UCSD-AML1 (cell line): Measurements from ENCODE around the gene MTERF1.
A peak's percentile ranks its signal among the peaks of the same experiment; 100 is the strongest.
"Not testable (repeated sequence)": the region's sequence is repeated elsewhere in the genome, so short reads cannot be mapped to it uniquely, and the experiment has no call there.

Source experiments
- DNase-seq: peaks from one replicate; lab custom pipeline; 2025; ENCODE audit not compliant: unreplicated experiment; lab: John Stamatoyannopoulos, UW

Gene MTERF1, protein sequence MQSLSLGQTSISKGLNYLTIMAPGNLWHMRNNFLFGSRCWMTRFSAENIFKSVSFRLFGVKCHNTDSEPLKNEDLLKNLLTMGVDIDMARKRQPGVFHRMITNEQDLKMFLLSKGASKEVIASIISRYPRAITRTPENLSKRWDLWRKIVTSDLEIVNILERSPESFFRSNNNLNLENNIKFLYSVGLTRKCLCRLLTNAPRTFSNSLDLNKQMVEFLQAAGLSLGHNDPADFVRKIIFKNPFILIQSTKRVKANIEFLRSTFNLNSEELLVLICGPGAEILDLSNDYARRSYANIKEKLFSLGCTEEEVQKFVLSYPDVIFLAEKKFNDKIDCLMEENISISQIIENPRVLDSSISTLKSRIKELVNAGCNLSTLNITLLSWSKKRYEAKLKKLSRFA

GRCh38 chr7:91880413-91881241 is at the start of gene MTERF1:
Gene MTERF1 (minus strand): TSS chr7:91880702. CDS start chr7:91880083, 619 bp downstream.
- DNase-seq, result peak; percentile 85

GRCh38 chr7:91929463-91929862 is 49.0 kb upstream of the MTERF1 start:
- DNase-seq, result no peak

- DNase-seq, result no peak
Observed at GRCh38 chr7:91927912-91928311, 47.4 kb upstream of the MTERF1 start.

DNA sequence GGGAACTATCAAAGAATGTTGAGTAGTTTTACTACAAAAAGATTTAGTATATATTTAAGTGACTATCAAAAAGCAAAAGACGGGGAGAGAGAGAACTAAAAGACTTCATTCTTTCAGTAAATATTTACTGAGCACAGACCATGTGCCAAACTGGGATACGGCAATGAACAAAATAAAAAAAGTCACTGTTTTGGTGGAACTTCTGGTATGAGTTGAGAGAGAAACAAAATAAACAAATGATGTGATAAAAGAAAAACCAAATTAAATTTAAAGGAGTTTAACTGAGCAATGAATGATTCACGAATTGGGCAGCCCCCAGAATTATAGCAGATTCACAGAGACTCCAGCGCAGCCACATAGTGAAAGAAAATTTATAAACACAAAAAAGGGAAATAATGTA is 42.4 kb upstream of the MTERF1 start:
- no peak for DNase-seq

DNA sequence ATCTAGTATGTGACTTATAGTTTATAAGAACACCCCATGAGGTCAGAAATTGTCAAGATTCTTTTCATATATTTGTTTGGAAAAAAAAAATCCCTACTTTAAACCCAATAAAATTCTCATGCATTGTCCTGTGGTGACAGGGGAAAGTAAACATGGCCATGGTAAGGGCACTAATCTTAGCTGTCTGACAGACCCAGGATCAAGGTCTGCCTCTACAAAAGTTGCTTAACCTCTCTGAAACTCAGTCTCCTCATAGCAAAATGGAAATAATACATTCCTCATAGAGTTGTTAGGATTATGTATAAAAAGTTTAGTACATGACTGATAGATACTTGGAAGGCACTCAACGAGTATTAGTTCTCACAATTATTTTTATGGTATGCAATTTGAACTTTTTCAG is 37.9 kb upstream of the MTERF1 start:
- DNase-seq, result no peak

GRCh38 chr7:91916051-91916440 is 35.5 kb upstream of the MTERF1 start:
- no peak for DNase-seq

DNA sequence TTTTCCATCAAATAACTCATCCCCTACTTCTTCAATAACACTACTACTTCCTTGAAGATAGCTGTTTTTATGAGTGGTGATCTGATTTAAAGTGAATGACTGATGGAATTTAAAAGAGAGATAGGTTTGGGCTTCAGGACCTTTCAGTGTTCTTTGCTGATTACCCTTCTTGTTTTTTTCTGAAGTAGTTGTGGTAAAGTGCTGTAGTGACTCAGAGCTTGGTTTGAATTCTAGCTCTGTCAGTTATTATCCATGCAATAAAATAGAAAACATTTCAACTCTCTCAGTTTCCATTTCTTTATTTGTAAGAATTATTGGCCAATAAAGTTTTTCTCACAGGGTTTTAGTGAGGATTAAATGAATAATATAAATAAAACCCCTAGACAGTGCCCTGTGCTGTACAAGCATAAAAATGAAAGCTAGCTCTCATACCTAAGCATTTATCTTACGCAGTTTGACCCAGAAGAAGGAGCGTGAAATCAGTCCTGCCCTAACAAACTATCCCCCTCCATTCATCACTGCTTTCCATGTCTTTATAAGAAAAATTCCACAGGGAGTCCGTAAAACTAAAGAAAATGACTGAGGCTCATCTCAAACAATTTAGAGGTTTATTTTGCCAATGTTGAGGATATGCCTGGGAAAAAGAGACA is 35.0 kb upstream of the MTERF1 start:
- DNase-seq, result no peak

DNA sequence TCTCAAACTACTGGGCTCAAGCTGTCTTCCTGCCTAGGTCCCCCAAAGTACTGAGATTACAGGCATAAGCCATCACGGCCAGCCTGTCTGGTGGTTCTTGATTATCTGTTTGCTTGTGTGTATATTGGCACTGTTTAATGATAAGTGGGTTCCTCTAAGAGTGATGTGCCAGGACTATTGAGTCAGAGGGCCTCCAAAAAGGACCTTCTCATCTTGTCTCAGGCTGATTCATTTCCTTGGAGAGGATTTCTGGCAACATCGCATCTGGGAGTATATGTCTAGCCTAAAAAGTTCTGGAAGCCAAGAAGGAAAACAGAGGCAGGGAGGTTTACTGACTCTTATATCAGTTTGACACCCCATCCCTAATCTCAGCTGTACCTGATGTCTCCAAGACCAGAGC is 33.1 kb upstream of the MTERF1 start:
- no peak for DNase-seq

DNA sequence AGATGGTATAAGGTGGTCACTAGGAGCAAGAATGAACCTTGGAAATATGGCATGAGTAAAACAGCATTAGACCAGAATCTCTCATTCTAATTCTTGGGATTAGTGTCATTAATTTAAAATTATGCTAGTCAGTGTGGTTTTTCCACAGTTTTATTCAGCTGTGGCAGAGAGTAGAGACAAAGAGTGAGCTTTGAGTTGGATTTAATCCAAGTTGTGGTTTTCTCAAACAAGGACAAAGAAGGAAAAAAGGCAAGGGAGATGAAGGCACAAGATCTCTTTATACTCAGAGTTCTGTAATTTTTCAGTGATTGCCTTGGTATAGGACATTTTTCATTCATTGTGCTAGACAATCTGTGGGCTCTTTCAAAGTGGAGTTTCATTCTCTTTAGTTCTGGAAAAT is 32.0 kb upstream of the MTERF1 start:
- DNase-seq, result no peak

DNA sequence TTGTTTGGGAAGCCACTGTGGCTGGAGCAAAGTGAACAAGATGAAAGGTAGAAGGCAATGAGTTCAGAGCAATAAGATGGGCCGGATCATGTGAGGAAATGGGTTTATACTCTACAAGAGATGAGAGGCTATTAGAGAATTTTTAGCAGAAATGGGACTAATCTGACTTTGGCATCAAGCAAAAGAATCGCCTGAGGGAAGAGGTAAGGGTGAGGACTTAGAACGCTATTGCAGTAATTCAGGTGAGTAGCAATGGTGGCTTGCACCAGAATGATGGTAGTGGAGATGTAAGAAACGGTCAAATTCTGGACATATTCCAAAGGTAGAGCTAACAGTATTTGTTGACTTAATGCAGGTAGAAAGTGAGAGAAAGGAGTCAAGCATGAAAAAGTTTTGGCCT is 30.6 kb upstream of the MTERF1 start:
- DNase-seq, result no peak

GRCh38 chr7:91910171-91910570 is 29.7 kb upstream of the MTERF1 start:
- no peak for DNase-seq

DNA sequence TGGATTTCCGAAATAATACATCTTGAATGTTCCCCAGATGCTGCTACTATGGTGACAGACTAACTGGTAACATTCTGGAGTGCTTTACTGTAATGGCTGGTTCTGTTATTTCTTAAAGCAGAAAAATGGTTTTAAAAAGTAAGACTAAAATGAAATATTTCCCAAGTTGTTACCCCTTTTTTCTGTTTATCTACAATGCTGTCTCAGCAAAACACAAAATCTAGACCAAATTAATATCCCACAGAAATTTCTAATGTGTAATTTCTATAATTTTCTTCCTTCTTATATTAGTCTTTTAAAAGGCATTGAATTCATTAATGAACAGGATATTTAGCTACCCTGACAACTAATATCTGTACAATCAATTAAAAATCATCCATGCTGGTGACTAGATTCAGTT is 19.1 kb upstream of the MTERF1 start:
- no peak for DNase-seq

GRCh38 chr7:91898240-91898992 is 17.9 kb upstream of the MTERF1 start:
- no peak for DNase-seq

- no peak for DNase-seq
Observed at GRCh38 chr7:91894781-91895480, 14.4 kb upstream of the MTERF1 start.

DNA sequence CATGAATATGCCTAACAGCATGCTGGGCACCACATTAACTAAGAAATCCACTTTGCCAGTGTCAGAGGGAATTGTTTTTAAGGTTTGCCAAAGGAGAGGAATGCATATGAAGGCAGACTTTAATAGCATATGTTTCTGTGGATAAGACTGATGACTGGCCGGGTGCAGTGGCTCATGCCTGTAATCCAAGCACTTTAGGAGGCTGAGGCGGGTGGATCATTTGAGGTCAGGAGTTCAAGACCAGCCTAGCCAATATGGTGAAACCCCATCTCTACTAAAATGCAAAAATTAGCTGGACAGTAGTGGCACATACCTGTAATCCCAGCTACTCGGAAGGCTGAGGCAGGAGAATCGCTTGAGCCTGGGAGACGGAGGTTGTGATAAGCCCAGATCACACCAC is 13.2 kb upstream of the MTERF1 start:
- not testable (repeated sequence) for DNase-seq

DNA sequence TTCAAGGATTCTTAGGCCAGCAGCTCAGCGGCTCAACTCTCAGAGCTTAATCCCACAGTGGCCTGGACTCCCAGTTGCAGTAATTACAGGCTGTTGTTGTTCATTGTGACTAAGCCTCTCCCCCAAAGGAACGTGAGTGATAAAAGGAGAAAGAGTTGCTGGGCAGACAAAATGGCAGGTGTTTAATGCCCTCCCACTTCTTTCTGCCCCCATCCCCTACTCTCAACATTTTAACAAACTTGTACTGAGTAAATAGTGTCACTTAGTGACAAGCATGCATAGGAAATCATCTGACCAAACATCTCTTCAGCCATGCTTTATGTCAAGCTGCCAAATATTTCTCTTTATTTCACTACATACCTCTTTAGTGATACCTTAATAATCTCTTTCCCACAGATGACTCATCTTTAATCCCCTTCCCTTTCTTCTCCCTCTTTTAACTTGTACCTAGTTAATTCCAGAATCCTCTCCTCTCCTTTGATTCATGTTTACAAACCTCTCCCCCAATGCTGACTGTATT is 12.4 kb upstream of the MTERF1 start:
- no peak for DNase-seq

DNA sequence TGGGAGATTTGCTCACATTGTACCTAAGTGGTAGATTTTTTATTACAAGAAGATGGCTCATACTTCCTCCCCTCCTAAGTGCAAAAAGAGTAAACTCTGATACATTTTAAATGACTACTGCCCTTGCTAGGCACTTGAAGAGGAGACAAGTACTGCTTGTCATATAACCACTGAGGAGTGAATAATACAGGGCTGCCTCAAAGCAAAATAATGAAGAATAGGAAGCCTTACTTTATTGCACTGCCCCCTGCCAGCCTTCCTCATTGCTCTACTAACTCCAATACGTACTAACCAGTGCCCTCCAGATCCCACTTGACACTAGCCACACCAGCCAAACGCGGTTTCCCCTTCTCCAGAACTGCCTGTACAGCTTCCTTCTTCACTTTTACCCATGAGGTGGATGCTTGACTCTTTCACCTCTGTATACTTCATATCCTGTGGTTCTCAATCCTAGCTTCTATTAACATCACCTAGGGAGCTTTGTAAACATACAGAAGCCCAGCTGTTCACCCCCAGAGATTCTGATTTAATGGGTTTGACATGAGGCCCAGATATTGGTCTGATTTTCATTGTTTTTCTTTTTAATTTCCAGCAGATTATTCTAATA is 11.7 kb upstream of the MTERF1 start:
- no peak for DNase-seq

GRCh38 chr7:91888271-91889175 is 8.0 kb upstream of the MTERF1 start:
- not testable (repeated sequence) for DNase-seq
